ENCODE results near the gene SDHAF1. TPM values are rescaled to one million over a fixed set of nuclear protein-coding genes. Genes with fewer than 3 reads are reported as not detected.
A peak's percentile ranks its signal among the peaks of the same experiment; 100 is the strongest.
"Not testable (repeated sequence)": the region's sequence is repeated elsewhere in the genome, so short reads cannot be mapped to it uniquely, and the experiment has no call there.

SDHAF1 gene
- total RNA-seq, 1 donor from 2014 or later, result 10.6 TPM

GRCh38 chr19:36019061-36019670, 24.2 kb downstream of the SDHAF1 start:
- no peak for DNase-seq

GRCh38 chr19:36023432-36023831, 28.4 kb downstream of the SDHAF1 start:
- no peak for DNase-seq

GRCh38 chr19:36025541-36025940, 30.6 kb downstream of the SDHAF1 start:
- no peak for DNase-seq

GRCh38 chr19:36026091-36026876, 31.3 kb downstream of the SDHAF1 start:
- no peak for DNase-seq

GRCh38 chr19:36027696-36028095, 32.7 kb downstream of the SDHAF1 start:
- DNase-seq, result no peak

GRCh38 chr19:36028313-36029041, 33.5 kb downstream of the SDHAF1 start:
- DNase-seq, result peak; percentile 53

GRCh38 chr19:36030264-36031148, 35.5 kb downstream of the SDHAF1 start:
- no peak for DNase-seq

- DNase-seq, result no peak
These were observed 36.3 kb downstream of the SDHAF1 start for GRCh38 chr19:36031308-36031707.

- peak; percentile 80 for DNase-seq
These were observed 37.5 kb downstream of the SDHAF1 start, which contains the start of gene CLIP3 for GRCh38 chr19:36032251-36033104. CLIP3 (minus strand) TSS chr19:36032873; CDS start chr19:36032357, 516 bp downstream.

- no peak for DNase-seq
These were observed 45.5 kb downstream of the SDHAF1 start for GRCh38 chr19:36040495-36040894.

- DNase-seq, result not testable (repeated sequence)
These were observed 46.1 kb downstream of the SDHAF1 start for GRCh38 chr19:36041092-36041491.

- DNase-seq, result no peak
These were observed 46.8 kb downstream of the SDHAF1 start for GRCh38 chr19:36041831-36042230.

GRCh38 chr19:36043952-36044351, 49.0 kb downstream of the SDHAF1 start:
- DNase-seq, result no peak

Small RNAs within 50 kb of the gene (small RNA-seq; reads per million reads assigned to genes)
- gene AF038458.1, result not detected

Other genes starting within 250 kb of the SDHAF1 start
- gene U2AF1L4, start 249.8 kb upstream of the SDHAF1 start, total RNA-seq, result 8.7 TPM
- 7.2 TPM for gene PSENEN, start 249.5 kb upstream of the SDHAF1 start, total RNA-seq
- 8.3 TPM for gene LIN37, start 246.6 kb upstream of the SDHAF1 start, total RNA-seq
- gene HSPB6, start 238.2 kb upstream of the SDHAF1 start, total RNA-seq, result 0.31 TPM
- 1.9 TPM for gene PROSER3, start 237.0 kb upstream of the SDHAF1 start, total RNA-seq
- 85.5 TPM for gene ARHGAP33, start 219.6 kb upstream of the SDHAF1 start, total RNA-seq
- gene PRODH2, start 182.3 kb upstream of the SDHAF1 start, total RNA-seq, result not detected
- gene NPHS1, start 142.7 kb upstream of the SDHAF1 start, total RNA-seq, result 1.2 TPM
- gene KIRREL2, start 138.3 kb upstream of the SDHAF1 start, total RNA-seq, result 0.94 TPM
- 179 TPM for gene APLP1, start 126.6 kb upstream of the SDHAF1 start, total RNA-seq
- 3.0 TPM for gene NFKBID, start 94.6 kb upstream of the SDHAF1 start, total RNA-seq
- not detected for gene HCST, start 92.7 kb upstream of the SDHAF1 start, total RNA-seq
- gene TYROBP, start 86.9 kb upstream of the SDHAF1 start, total RNA-seq, result 3.1 TPM
- 10.5 TPM for gene LRFN3, start 58.8 kb upstream of the SDHAF1 start, total RNA-seq
- gene SYNE4, start 13.6 kb downstream of the SDHAF1 start, total RNA-seq, result not detected
- gene ALKBH6, start 19.0 kb downstream of the SDHAF1 start, total RNA-seq, result 5.3 TPM
- gene CLIP3, start 37.7 kb downstream of the SDHAF1 start, total RNA-seq, result 27.1 TPM
- gene THAP8, start 59.1 kb downstream of the SDHAF1 start, total RNA-seq, result 1.9 TPM
- gene WDR62, start 59.7 kb downstream of the SDHAF1 start, total RNA-seq, result 0.78 TPM
- gene OVOL3, start 116.0 kb downstream of the SDHAF1 start, total RNA-seq, result not detected
- 64.7 TPM for gene POLR2I, start 119.7 kb downstream of the SDHAF1 start, total RNA-seq
- 373 TPM for gene TBCB, start 120.3 kb downstream of the SDHAF1 start, total RNA-seq
- gene CAPNS1, start 144.9 kb downstream of the SDHAF1 start, total RNA-seq, result 103 TPM
- gene COX7A1, start 157.3 kb downstream of the SDHAF1 start, total RNA-seq, result 3.9 TPM
- 21.7 TPM for gene ZNF565, start 219.5 kb downstream of the SDHAF1 start, total RNA-seq
- 86.9 TPM for gene ZNF146, start 219.9 kb downstream of the SDHAF1 start, total RNA-seq